ENCODE data around the gene ABLIM3. TPM values are rescaled to one million over a fixed set of nuclear protein-coding genes. Genes with fewer than 3 reads are reported as not detected.

Gene ABLIM3
- polyA plus RNA-seq, 1 donor (not counting 4 experiments of a cell fraction or from before 2014, with no cell fraction given), result 7.9 TPM

DNA sequence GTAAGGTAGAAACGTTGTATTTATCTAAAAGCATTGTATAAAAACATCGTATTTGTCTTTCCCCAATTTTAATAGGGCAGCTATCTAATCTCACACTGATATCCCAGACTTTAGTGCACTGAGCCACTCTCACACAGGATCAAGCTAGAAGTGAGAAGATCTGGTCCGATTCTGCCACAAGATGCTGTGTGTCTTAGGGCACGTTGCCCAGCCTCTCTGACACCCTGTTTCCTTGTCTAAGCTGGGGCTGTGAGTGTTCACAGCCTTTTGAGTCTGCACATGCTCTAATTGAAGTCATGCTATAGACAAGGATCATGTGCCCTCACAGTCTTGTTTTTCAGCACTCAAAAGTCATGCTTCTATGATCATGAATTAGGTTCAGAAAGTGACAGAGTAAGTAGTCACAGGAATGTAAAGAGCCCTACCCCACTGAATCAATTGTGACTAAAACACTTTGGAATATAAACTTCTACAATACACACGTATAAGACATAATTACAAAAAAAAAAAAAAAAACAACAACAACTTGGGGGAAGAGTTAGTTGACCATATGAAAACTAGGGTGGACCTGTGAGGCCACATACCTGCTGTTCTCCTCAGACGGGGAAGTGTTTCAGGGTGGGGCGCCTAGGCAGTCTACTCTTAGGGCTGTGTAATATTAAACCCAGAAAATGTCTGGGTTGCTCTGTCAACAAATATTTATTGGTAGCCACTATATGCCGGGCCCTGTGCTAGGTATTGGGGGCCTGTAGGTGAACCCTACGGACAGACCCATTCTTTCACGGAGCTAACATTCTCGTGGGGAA is 893 bp upstream of the ABLIM3 start:
- no peaks in the 10 kb centered on the region for H4K20me1 ChIP-seq (ENCODE audit: control insufficient read depth, extremely low read depth, insufficient read depth, low read length)
- FAIRE-seq (peak; percentile 9), DNase-seq (ENCODE audit: low read depth, low spot score) (no peak)
- no peaks in the 10 kb centered on the region for H3K9me1 ChIP-seq (ENCODE audit: control insufficient read depth, extremely low read depth, insufficient read depth, low read length)
- H3K9me3 ChIP-seq (ENCODE audit: control insufficient read depth, low read depth, low read length), result no peaks in the 10 kb centered on the region
- H3K27ac ChIP-seq (ENCODE audit: control insufficient read depth, insufficient read depth, low read length), result peak overlapping the region; percentile 25
- H3K36me3 ChIP-seq (ENCODE audit: control insufficient read depth in 2 of 2, extremely low read depth in 1 of 2, insufficient read depth in 2 of 2, low read length in 2 of 2), result no peaks in the 10 kb centered on the region
- no peak overlapping the region for H3K9ac ChIP-seq (ENCODE audit: control insufficient read depth, extremely low read depth, insufficient read depth, low read length)
- peak overlapping the region; percentile 22 for H2AFZ ChIP-seq (ENCODE audit: control insufficient read depth, low read length)
- no peaks in the 10 kb centered on the region for H3K79me2 ChIP-seq (ENCODE audit: control insufficient read depth, insufficient read depth, low read length)
- TF ChIP-seq, protein P1, sequence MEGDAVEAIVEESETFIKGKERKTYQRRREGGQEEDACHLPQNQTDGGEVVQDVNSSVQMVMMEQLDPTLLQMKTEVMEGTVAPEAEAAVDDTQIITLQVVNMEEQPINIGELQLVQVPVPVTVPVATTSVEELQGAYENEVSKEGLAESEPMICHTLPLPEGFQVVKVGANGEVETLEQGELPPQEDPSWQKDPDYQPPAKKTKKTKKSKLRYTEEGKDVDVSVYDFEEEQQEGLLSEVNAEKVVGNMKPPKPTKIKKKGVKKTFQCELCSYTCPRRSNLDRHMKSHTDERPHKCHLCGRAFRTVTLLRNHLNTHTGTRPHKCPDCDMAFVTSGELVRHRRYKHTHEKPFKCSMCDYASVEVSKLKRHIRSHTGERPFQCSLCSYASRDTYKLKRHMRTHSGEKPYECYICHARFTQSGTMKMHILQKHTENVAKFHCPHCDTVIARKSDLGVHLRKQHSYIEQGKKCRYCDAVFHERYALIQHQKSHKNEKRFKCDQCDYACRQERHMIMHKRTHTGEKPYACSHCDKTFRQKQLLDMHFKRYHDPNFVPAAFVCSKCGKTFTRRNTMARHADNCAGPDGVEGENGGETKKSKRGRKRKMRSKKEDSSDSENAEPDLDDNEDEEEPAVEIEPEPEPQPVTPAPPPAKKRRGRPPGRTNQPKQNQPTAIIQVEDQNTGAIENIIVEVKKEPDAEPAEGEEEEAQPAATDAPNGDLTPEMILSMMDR (optimal IDR thresholded peaks at IDR 0.05 in 1 of 3, IDR thresholded peaks at IDR 0.05 in 1 of 3, conservative IDR thresholded peaks at IDR 0.05 in 1 of 3; ENCODE audit: extremely low read depth in 1 of 3, insufficient read depth in 2 of 3, low read length in 3 of 3), result no peak
- no peak for TF ChIP-seq EZH2 (IDR thresholded peaks at IDR 0.05; ENCODE audit: low read length)
- H3K27me3 ChIP-seq (ENCODE audit: control insufficient read depth, extremely low read depth, insufficient read depth, low read length), result no peaks in the 10 kb centered on the region
- no peak overlapping the region for H3K4me3 ChIP-seq (ENCODE audit: control insufficient read depth in 2 of 3, extremely low read depth in 1 of 3, insufficient read depth in 2 of 3, low read depth in 1 of 3, low read length in 3 of 3)
- H3K4me1 ChIP-seq (ENCODE audit: control insufficient read depth, extremely low read depth, insufficient read depth, low read length), result peaks cover 22% of the 10 kb centered on the region
- dilution Hi-C loops (cut with MboI; ENCODE audit: extremely low pct_ligation_motif_present, low sequenced_read_pairs), result no loop called here
- no peak overlapping the region for H3K4me2 ChIP-seq (ENCODE audit: control insufficient read depth, extremely low read depth, insufficient read depth, low read depth, low read length)

DNA sequence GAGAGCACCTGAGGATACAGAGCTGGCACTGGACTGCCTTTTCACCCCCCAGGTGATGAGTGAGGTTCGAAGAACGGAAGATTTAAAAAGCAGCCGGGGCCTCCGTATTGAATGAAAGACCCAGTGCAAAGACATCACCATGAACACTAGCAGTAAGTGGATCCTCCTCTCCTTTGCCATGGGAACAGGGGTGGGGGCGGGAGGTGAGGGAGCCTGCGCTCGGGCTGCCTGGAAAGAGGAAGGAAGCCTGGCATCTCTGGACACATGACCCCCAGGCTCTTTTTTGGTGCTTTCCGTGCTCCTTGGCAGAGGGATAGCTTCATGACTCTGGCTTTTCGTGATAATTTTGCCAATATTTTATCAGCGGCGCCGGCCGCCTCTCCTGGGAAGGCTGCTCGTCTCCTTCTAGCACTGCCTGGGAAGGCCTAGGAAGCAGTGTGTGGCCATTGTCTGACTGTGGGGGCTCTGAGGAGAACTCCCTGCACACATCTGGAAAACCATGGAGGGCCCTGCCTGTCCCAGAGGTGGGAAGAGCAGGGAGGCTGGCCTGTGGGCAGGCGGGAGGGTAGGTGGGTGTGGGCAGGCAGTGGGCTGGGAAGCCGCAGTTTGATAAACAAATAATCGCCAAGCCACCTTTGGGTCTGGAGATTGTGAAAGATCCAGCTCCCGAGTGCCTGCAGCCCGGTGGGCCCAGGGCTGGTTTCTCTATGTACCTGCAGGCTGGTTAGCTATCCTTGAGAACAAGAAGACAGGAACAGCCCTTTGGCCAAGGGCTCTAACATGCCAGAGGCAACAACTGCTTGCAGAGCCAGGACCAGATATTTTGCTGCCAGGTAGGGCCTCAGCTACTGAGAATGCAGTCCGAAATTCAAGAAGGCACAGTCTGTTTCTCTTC is 911 bp downstream of the ABLIM3 start:
- Histone ChIP-seq H4K20me1 (ENCODE audit: control insufficient read depth, extremely low read depth, insufficient read depth, low read length) (no peaks in the 10 kb centered on the region), H3K27me3 (ENCODE audit: control insufficient read depth, extremely low read depth, insufficient read depth, low read length) (no peaks in the 10 kb centered on the region), H3K4me2 (ENCODE audit: control insufficient read depth, extremely low read depth, insufficient read depth, low read depth, low read length) (peak overlapping the region; percentile 87), H3K4me1 (ENCODE audit: control insufficient read depth, extremely low read depth, insufficient read depth, low read length) (peaks cover 14% of the 10 kb centered on the region), H3K4me3 (ENCODE audit: control insufficient read depth in 2 of 3, extremely low read depth in 1 of 3, insufficient read depth in 2 of 3, low read depth in 1 of 3, low read length in 3 of 3) (peak overlapping the region; percentile 51 to 84 (median 77)), H3K9ac (ENCODE audit: control insufficient read depth, extremely low read depth, insufficient read depth, low read length) (peak overlapping the region; percentile 48), H3K27ac (ENCODE audit: control insufficient read depth, insufficient read depth, low read length) (no peak overlapping the region), H3K9me3 (ENCODE audit: control insufficient read depth, low read depth, low read length) (no peaks in the 10 kb centered on the region), H3K36me3 (ENCODE audit: control insufficient read depth in 2 of 2, extremely low read depth in 1 of 2, insufficient read depth in 2 of 2, low read length in 2 of 2) (no peaks in the 10 kb centered on the region), H3K9me1 (ENCODE audit: control insufficient read depth, extremely low read depth, insufficient read depth, low read length) (no peaks in the 10 kb centered on the region), H2AFZ (ENCODE audit: control insufficient read depth, low read length) (peak overlapping the region; percentile 82), H3K79me2 (ENCODE audit: control insufficient read depth, insufficient read depth, low read length) (no peaks in the 10 kb centered on the region)
- TF ChIP-seq, protein P1 (optimal IDR thresholded peaks at IDR 0.05 in 1 of 3, IDR thresholded peaks at IDR 0.05 in 1 of 3, conservative IDR thresholded peaks at IDR 0.05 in 1 of 3; ENCODE audit: extremely low read depth in 1 of 3, insufficient read depth in 2 of 3, low read length in 3 of 3), result no peak
- TF ChIP-seq EZH2 (IDR thresholded peaks at IDR 0.05; ENCODE audit: low read length), result no peak
- dilution Hi-C loops (cut with MboI; ENCODE audit: extremely low pct_ligation_motif_present, low sequenced_read_pairs), result no loop called here
- FAIRE-seq (no peak), DNase-seq (ENCODE audit: low read depth, low spot score) (no peak)
